Epithelial cell of umbilical artery (primary cell): ENCODE results near the gene MMP23B. TPM values are rescaled to one million over a fixed set of nuclear protein-coding genes. Genes with fewer than 3 reads are reported as not detected.

Experiments used
- total RNA-seq: library from RNA; depleted of rRNA; stranded (reverse); fragments of >200 nt; gene quantifications from 2 replicates; pipeline ENCODE4 v1.2.3, GENCODE V29; 2014

Gene MMP23B
- total RNA-seq: 0.61 and 0.97 TPM in 2 replicates

GRCh38 chr1:1631782-1632420 lies at the start of gene MMP23B:
MMP23B (plus strand) TSS chr1:1632173; CDS start chr1:1632219, 46 bp downstream.

GRCh38 chr1:1599935-1600860 lies 31.8 kb upstream of the MMP23B start, which contains the start of gene FNDC10:
FNDC10 (minus strand) TSS chr1:1600135; CDS start chr1:1600015, 120 bp downstream.

GRCh38 chr1:1615256-1616044 lies 16.5 kb upstream of the MMP23B start, which contains the start of gene MIB2:
MIB2 (plus strand) TSS chr1:1615500; CDS start chr1:1623453, 7,953 bp downstream.

GRCh38 chr1:1658583-1659549 lies 26.9 kb downstream of the MMP23B start, which contains the start of gene CDK11B:
CDK11B (minus strand) TSS chr1:1659004; CDS start chr1:1657485, 1,519 bp downstream.

Other genes with a start within 250 kb of the MMP23B start
- 82.2 and 111 TPM in 2 replicates for gene CCNL2, start 232.8 kb upstream of the MMP23B start, total RNA-seq
- 122 and 126 TPM in 2 replicates for gene MRPL20, start 224.9 kb upstream of the MMP23B start, total RNA-seq
- gene ANKRD65, start 210.9 kb upstream of the MMP23B start, total RNA-seq: under 0.01 TPM in 1 of 2 replicates, not detected in the other
- 0.91 and 1.6 TPM in 2 replicates for gene VWA1, start 196.5 kb upstream of the MMP23B start, total RNA-seq
- gene ATAD3C, start 182.5 kb upstream of the MMP23B start, total RNA-seq: not detected in 2 replicates
- gene ATAD3B, start 160.4 kb upstream of the MMP23B start, total RNA-seq: 28.1 and 28.3 TPM in 2 replicates
- gene ATAD3A, start 120.0 kb upstream of the MMP23B start, total RNA-seq: 39.5 and 49.0 TPM in 2 replicates
- 2.9 and 4.1 TPM in 2 replicates for gene TMEM240, start 91.5 kb upstream of the MMP23B start, total RNA-seq
- gene SSU72, start 57.3 kb upstream of the MMP23B start, total RNA-seq: 67.0 and 82.2 TPM in 2 replicates
- 0.15 and 0.65 TPM in 2 replicates for gene FNDC10, start 32.0 kb upstream of the MMP23B start, total RNA-seq
- 27.6 and 54.3 TPM in 2 replicates for gene MIB2, start 16.7 kb upstream of the MMP23B start, total RNA-seq
- 6.7 and 8.8 TPM in 2 replicates for gene CDK11B, start 26.8 kb downstream of the MMP23B start, total RNA-seq
- gene SLC35E2B, start 60.6 kb downstream of the MMP23B start, total RNA-seq: 16.6 and 17.9 TPM in 2 replicates
- gene CDK11A, start 92.2 kb downstream of the MMP23B start, total RNA-seq: 12.7 and 14.1 TPM in 2 replicates
- 36.1 and 54.7 TPM in 2 replicates for gene NADK, start 146.3 kb downstream of the MMP23B start, total RNA-seq